Thyroid gland (tissue), 4 donors: ENCODE measurements around the gene SPACA5. TPM values are rescaled to one million over a fixed set of nuclear protein-coding genes. Genes with fewer than 3 reads are reported as not detected.
"Not testable (repeated sequence)": the region's sequence is repeated elsewhere in the genome, so short reads cannot be mapped to it uniquely, and the experiment has no call there.

Source experiments
- DNase-seq, 2 donors: peaks; one replicate each; pipeline ENCODE4 v3.0.0-alpha.2; 2019
- H3K27ac ChIP-seq, 3 donors: fragments of 200-600 bp; sonication (generic); 1 replicate in 2 of 3; 2 replicates in 1 of 3; pipeline ENCODE4 v1.5.1; 2016 to 2019; ENCODE audit warnings: mild to moderate bottlenecking in 1 of 3, moderate library complexity in 1 of 3
- H3K27me3 ChIP-seq: fragments of 200-600 bp; sonication (generic); one replicate; pipeline ENCODE4 v1.5.1; 2019
- H3K36me3 ChIP-seq, 2 donors: fragments of 200-600 bp; sonication (generic); one replicate each; pipeline ENCODE4 v1.5.1; 2016 to 2019
- H3K4me1 ChIP-seq, 2 donors: fragments of 200-600 bp; sonication (generic); one replicate each; pipeline ENCODE4 v1.5.1; 2017 to 2019
- H3K4me3 ChIP-seq, 3 donors: fragments of 200-600 bp; sonication (generic); replicated peaks in 1 of 3; 1 replicate in 2 of 3; 2 replicates in 1 of 3; pipeline ENCODE4 v1.5.1; 2016; ENCODE audit warnings: mild to moderate bottlenecking in 1 of 3
- H3K9me3 ChIP-seq: fragments of 200-600 bp; sonication (generic); one replicate; pipeline ENCODE4 v1.5.1; 2017
- POLR2A ChIP-seq, 2 donors: fragments of 450-650 bp; IDR thresholded peaks; one replicate each; pipeline ENCODE4 v1.6.1; 2017; ENCODE audit warnings: antibody characterized with exemption in 2 of 2, mild to moderate bottlenecking in 2 of 2, moderate library complexity in 1 of 2
- WGBS, 2 donors: methylation state at CpG; one replicate each; pipeline ENCODE4 v1.1.5; 2017; 5-methylcytosine and 5-hydroxymethylcytosine counted together
- intact Hi-C: fragments of 100-400 bp; cut with DNase I; formaldehyde crosslinking; loops from one replicate; pipeline ENCODE4 v1.15.1; 2023
- total RNA-seq, 4 donors: library from RNA; depleted of rRNA; stranded (reverse); fragments of >200 nt; gene quantifications; one replicate each; pipeline ENCODE4 v1.2.3, GENCODE V29; 2016
- TF ChIP-seq, protein P1 (sequence below), 6 experiments: fragments of 200-600 bp in 3 of 6; fragments of 450-650 bp in 3 of 6; sonication (generic) in 3 of 6; IDR thresholded peaks; one replicate each; pipeline ENCODE4 v1.5.1; 2016 to 2019; ENCODE audit warnings: antibody characterized with exemption in 6 of 6, mild to moderate bottlenecking in 2 of 6, inconsistent platforms in 1 of 6, moderate library complexity in 1 of 6

Gene SPACA5
- total RNA-seq, 4 donors from 2014 or later: not detected

GRCh38 chrX:48001260-48001659, 5.5 kb upstream of the SPACA5 start:
- H3K27me3 ChIP-seq: no peaks in the 10 kb centered on the region
- intact Hi-C loops: no loop called here
- H3K36me3 ChIP-seq: peaks cover 0 to 3% of the 10 kb centered on the region in 2 donors
- no peak overlapping the region for H3K4me3 ChIP-seq
- no peaks in the 10 kb centered on the region for H3K9me3 ChIP-seq
- TF ChIP-seq, protein P1, sequence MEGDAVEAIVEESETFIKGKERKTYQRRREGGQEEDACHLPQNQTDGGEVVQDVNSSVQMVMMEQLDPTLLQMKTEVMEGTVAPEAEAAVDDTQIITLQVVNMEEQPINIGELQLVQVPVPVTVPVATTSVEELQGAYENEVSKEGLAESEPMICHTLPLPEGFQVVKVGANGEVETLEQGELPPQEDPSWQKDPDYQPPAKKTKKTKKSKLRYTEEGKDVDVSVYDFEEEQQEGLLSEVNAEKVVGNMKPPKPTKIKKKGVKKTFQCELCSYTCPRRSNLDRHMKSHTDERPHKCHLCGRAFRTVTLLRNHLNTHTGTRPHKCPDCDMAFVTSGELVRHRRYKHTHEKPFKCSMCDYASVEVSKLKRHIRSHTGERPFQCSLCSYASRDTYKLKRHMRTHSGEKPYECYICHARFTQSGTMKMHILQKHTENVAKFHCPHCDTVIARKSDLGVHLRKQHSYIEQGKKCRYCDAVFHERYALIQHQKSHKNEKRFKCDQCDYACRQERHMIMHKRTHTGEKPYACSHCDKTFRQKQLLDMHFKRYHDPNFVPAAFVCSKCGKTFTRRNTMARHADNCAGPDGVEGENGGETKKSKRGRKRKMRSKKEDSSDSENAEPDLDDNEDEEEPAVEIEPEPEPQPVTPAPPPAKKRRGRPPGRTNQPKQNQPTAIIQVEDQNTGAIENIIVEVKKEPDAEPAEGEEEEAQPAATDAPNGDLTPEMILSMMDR (IDR thresholded peaks at IDR 0.05): no peak
- TF ChIP-seq POLR2A (IDR thresholded peaks at IDR 0.05): no peak
- no peak overlapping the region for H3K27ac ChIP-seq
- WGBS, 2 donors: 81 to 84% methylated on average over 3 of the region's 3 CpGs
- DNase-seq: no peak
- H3K4me1 ChIP-seq: peaks cover 4 to 8% of the 10 kb centered on the region in 2 donors

GRCh38 chrX:48002319-48002718, 4.5 kb upstream of the SPACA5 start:
- no peaks in the 10 kb centered on the region for H3K27me3 ChIP-seq
- intact Hi-C loops: no loop called here
- no peak overlapping the region for H3K4me3 ChIP-seq
- WGBS, 2 donors: 79 to 81% methylated on average over 3 of the region's 3 CpGs
- H3K4me1 ChIP-seq: peaks cover 4 to 8% of the 10 kb centered on the region in 2 donors
- DNase-seq: no peak
- no peaks in the 10 kb centered on the region for H3K9me3 ChIP-seq
- TF ChIP-seq, protein P1 (IDR thresholded peaks at IDR 0.05): no peak
- TF ChIP-seq POLR2A (IDR thresholded peaks at IDR 0.05): no peak
- no peak overlapping the region for H3K27ac ChIP-seq
- no peaks in the 10 kb centered on the region for H3K36me3 ChIP-seq

DNA sequence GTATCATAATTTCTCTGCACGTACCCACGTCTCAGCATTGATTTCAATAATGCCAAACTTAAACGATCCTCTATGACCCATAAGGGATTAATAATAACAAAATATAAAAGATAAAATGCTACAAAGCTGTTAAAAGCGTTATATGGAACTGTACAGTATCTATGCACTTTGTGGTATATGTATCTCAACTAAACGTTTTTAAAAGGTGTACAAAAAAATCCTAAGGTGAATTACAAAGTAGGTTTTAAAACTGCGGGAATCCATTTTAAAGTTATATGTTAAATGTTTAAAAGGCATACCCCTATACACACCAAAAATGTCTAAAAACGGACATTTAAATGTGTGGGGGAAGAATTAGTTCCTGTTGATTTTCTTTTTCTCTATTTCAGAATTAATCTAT, 3.9 kb upstream of the SPACA5 start:
- intact Hi-C loops: no loop called here
- Histone ChIP-seq H3K27ac (peak overlapping the region in 1 of 3 donors; percentile 77), H3K4me3 (peak overlapping the region in 1 of 3 donors; percentile 43), H3K36me3 (no peaks in the 10 kb centered on the region), H3K9me3 (no peaks in the 10 kb centered on the region), H3K4me1 (peaks cover 4 to 8% of the 10 kb centered on the region in 2 donors), H3K27me3 (no peaks in the 10 kb centered on the region)
- 58 to 60% methylated on average over 7 of the region's 7 CpGs for WGBS, 2 donors
- TF ChIP-seq, protein P1 (IDR thresholded peaks at IDR 0.05): no peak
- TF ChIP-seq POLR2A (IDR thresholded peaks at IDR 0.05): no peak
- no peak for DNase-seq

- H3K4me3 ChIP-seq: peak overlapping the region in 2 of 3 donors; percentile 7 to 43
- no peaks in the 10 kb centered on the region for H3K9me3 ChIP-seq
- peak in 1 of 2 donors; percentile 15 for DNase-seq
- H3K27ac ChIP-seq: peak overlapping the region in 2 of 3 donors; percentile 65 to 77
- intact Hi-C loops: no loop called here
- peaks cover 4 to 8% of the 10 kb centered on the region in 2 donors for H3K4me1 ChIP-seq
- H3K36me3 ChIP-seq: no peaks in the 10 kb centered on the region
- TF ChIP-seq, protein P1 (IDR thresholded peaks at IDR 0.05): no peak
- TF ChIP-seq POLR2A (IDR thresholded peaks at IDR 0.05): no peak
- H3K27me3 ChIP-seq: no peaks in the 10 kb centered on the region
- 0 to 3% methylated on average over 13 to 15 of the region's 18 CpGs for WGBS, 2 donors
Measured at GRCh38 chrX:48003367-48003757, 3.4 kb upstream of the SPACA5 start.

- H3K27me3 ChIP-seq: no peaks in the 10 kb centered on the region
- 0 to 1% methylated on average over 15 to 17 of the region's 34 CpGs for WGBS, 2 donors
- intact Hi-C loops: no loop called here
- H3K27ac ChIP-seq: peak within 1 kb of the TSS in 2 of 3 donors; percentile 65 to 77
- no peaks in the 10 kb centered on the region for H3K36me3 ChIP-seq
- TF ChIP-seq, protein P1 (IDR thresholded peaks at IDR 0.05): no peak
- peak in 1 of 2 donors; percentile 73 for TF ChIP-seq POLR2A (IDR thresholded peaks at IDR 0.05)
- no peaks in the 10 kb centered on the region for H3K9me3 ChIP-seq
- peak; percentile 95 to 96 for DNase-seq
- H3K4me1 ChIP-seq: peaks cover 4 to 8% of the 10 kb centered on the region in 2 donors
- H3K4me3 ChIP-seq: peak within 1 kb of the TSS in 2 of 3 donors; percentile 7 to 43
Measured at GRCh38 chrX:48003758-48004457, 2.9 kb upstream of the SPACA5 start, which contains the start of gene ZNF182. Gene ZNF182, minus strand, starts transcription at chrX:48003989. Its CDS starts 1,380 bp downstream, at chrX:48002609.

DNA sequence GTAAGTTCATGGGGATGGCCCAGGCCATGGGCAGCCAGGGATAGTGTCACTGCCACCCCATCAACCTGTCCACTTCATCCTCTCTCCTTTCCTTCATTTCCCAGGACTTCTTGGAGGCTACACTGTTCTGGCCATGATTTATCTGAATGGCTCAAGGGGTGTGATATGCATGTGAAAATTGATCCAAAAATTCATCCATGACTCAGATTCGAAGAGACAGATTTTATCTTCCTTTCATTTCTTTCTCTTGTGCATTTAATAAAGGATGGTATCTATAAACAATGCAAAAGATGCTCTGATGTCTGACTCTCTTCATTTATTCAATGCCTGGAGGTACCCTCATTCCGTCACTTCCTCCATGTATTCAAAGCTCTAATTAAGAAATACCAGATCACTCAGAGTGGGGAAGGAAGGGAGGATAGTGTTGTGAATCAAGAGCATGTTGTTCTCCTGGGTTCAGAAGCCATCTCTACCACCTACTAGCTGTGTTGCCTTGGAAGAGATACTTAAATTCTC, 2.7 kb downstream of the SPACA5 start:
- DNase-seq, intact Hi-C loops, H3K4me1 ChIP-seq: not testable (repeated sequence)

GRCh38 chrX:48016583-48017310, 10.0 kb downstream of the SPACA5 start:
- H3K27me3 ChIP-seq, intact Hi-C loops: not testable (repeated sequence)
- WGBS, 2 donors: no CpG with 5 or more reads among the region's 46 CpGs

More for the DNA sequence above, 2.7 kb downstream of the SPACA5 start:
- H3K4me3 ChIP-seq, H3K27ac ChIP-seq, H3K36me3 ChIP-seq, H3K9me3 ChIP-seq, H3K27me3 ChIP-seq: not testable (repeated sequence)
- no CpG with 5 or more reads among the region's 2 CpGs for WGBS, 2 donors

More at GRCh38 chrX:48016583-48017310, 10.0 kb downstream of the SPACA5 start:
- not testable (repeated sequence) for H3K27ac ChIP-seq, DNase-seq, H3K9me3 ChIP-seq, H3K4me1 ChIP-seq, H3K36me3 ChIP-seq, H3K4me3 ChIP-seq
